Measurements from ENCODE around the gene PPIF. TPM values are rescaled to one million over a fixed set of nuclear protein-coding genes. Genes with fewer than 3 reads are reported as not detected.
A peak's percentile ranks its signal among the peaks of the same experiment; 100 is the strongest.

The PPIF gene
- total and polyA plus RNA-seq, 2 of the 13 experiments (the other 11 are each of a cell fraction or from before 2014, with no cell fraction given): 147 to 157 TPM

- TF ChIP-seq ZBTB37 (CRISPR knock-in tag; IDR thresholded peaks at IDR 0.05) (no peak), ELK4 (CRISPR knock-in tag; IDR thresholded peaks at IDR 0.05; ENCODE audit: borderline replicate concordance) (no peak), KAT2B (IDR thresholded peaks at IDR 0.05; ENCODE audit: borderline replicate concordance, low read depth, low read length) (no peak), ZNF687 (CRISPR knock-in tag; IDR thresholded peaks at IDR 0.05) (peak; percentile 22; the same call in 1 of the 2 replicates), NFIC (IDR thresholded peaks at IDR 0.05; ENCODE audit: low read length) (no peak), ZNF337 (CRISPR knock-in tag; IDR thresholded peaks at IDR 0.05; ENCODE audit: borderline replicate concordance, low read depth) (no peak), ELF1 (CRISPR knock-in tag; IDR thresholded peaks at IDR 0.05) (no peak), SOX6 (IDR thresholded peaks at IDR 0.05) (peak; percentile 45; the same call in 1 of the 2 replicates), SOX6 (CRISPR knock-in tag; IDR thresholded peaks at IDR 0.05) (no peak), NFATC3 (CRISPR knock-in tag; IDR thresholded peaks at IDR 0.05) (no peak), ZNF879 (CRISPR knock-in tag; IDR thresholded peaks at IDR 0.05) (no peak), SP1 (IDR thresholded peaks at IDR 0.05) (0 out of 2 replicates have a peak, but pooled peaks have one; percentile 11), SP1 (CRISPR knock-in tag; IDR thresholded peaks at IDR 0.05) (no peak), POGK (CRISPR knock-in tag; conservative IDR thresholded peaks at IDR 0.05) (no peak), ZNF572 (CRISPR knock-in tag; IDR thresholded peaks at IDR 0.05) (no peak), SMYD3 (CRISPR knock-in tag; IDR thresholded peaks at IDR 0.05) (no peak), SALL2 (CRISPR knock-in tag; IDR thresholded peaks at IDR 0.05) (no peak), ZNF781 (CRISPR knock-in tag; IDR thresholded peaks at IDR 0.05; ENCODE audit: borderline replicate concordance, not compliant biosample characterization) (no peak), ZNF367 (CRISPR knock-in tag; IDR thresholded peaks at IDR 0.05; ENCODE audit: borderline replicate concordance) (no peak), GPN1 (CRISPR knock-in tag; IDR thresholded peaks at IDR 0.05; ENCODE audit: borderline replicate concordance) (no peak)
Measured at GRCh38 chr10:79376751-79377556, 29.7 kb downstream of the PPIF start (continued).

All from HepG2 (cell line).